HepG2 (cell line): ENCODE data around the gene MGLL. TPM values are rescaled to one million over a fixed set of nuclear protein-coding genes. Genes with fewer than 3 reads are reported as not detected.

Source experiments
- MTF1 ChIP-seq: sonication (generic); formaldehyde crosslinking; IDR thresholded peaks from 2 replicates; pipeline ENCODE4 v1.5.0; 2020; ENCODE audit warnings: missing genetic modification reagents
- NR2F6 ChIP-seq, 2 experiments: IDR thresholded peaks; 2 replicates each; pipeline ENCODE4 v1.6.1; 2016; ENCODE audit warnings: antibody characterized with exemption in 1 of 2, mild to moderate bottlenecking in 1 of 2
- PCBP2 ChIP-seq: fragments of 200-400 bp; formaldehyde crosslinking; optimal IDR thresholded peaks from 2 replicates; pipeline ENCODE3; 2018; ENCODE audit warnings: low read length, low read depth; ENCODE audit not compliant: poor library complexity, severe bottlenecking
- SALL1 ChIP-seq: sonication (generic); formaldehyde crosslinking; IDR thresholded peaks from 2 replicates; pipeline ENCODE4 v1.8.0; 2022; ENCODE audit warnings: mild to moderate bottlenecking, missing genetic modification reagents
- ZNF446 ChIP-seq: sonication (generic); formaldehyde crosslinking; IDR thresholded peaks from 2 replicates; pipeline ENCODE4 v1.5.0; 2020; ENCODE audit warnings: mild to moderate bottlenecking, missing genetic modification reagents
- ZNF616 ChIP-seq: sonication (generic); formaldehyde crosslinking; IDR thresholded peaks from 2 replicates; pipeline ENCODE4 v1.5.0; 2020; ENCODE audit warnings: low read depth, mild to moderate bottlenecking, missing genetic modification reagents
- ZNF747 ChIP-seq: sonication (generic); formaldehyde crosslinking; IDR thresholded peaks from 2 replicates; pipeline ENCODE4 v1.8.1; 2023; ENCODE audit warnings: missing genetic modification reagents, mild to moderate bottlenecking, borderline replicate concordance
- ZNF749 ChIP-seq: sonication (generic); formaldehyde crosslinking; IDR thresholded peaks from 2 replicates; pipeline ENCODE4 v1.8.0; 2022; ENCODE audit warnings: mild to moderate bottlenecking, missing genetic modification reagents, moderate library complexity, borderline replicate concordance
- polyA plus RNA-seq, 8 experiments: library from polyadenylated mRNA; depleted of rRNA in 3 of 8; stranded (reverse) in 7 of 8; unstranded in 1 of 8; fragments of >200 nt; fragmentation: Illumina TruSeq in 4 of 8; extraction: Trizol in 4 of 8; gene quantifications; 2 replicates each; pipeline versions ENCODE4 v1.2.1 to v1.2.3, GENCODE V29; 2011 to 2016; ENCODE audit warnings: low read depth in 4 of 8, missing spikeins in 1 of 8, mixed read lengths in 1 of 8; ENCODE audit not compliant: insufficient read depth in 1 of 8
- total RNA-seq, 5 experiments: library from RNA; depleted of rRNA; stranded (reverse); fragments of >200 nt; fragmentation: Illumina TruSeq; extraction: Trizol; gene quantifications; 2 replicates each; pipeline ENCODE4 v1.2.3, GENCODE V29; 2016; ENCODE audit warnings: low read depth in 1 of 5
- TF ChIP-seq, protein P1 (sequence below): sonication (generic); formaldehyde crosslinking; IDR thresholded peaks from 2 replicates; pipeline ENCODE4 v1.4.0; 2020; ENCODE audit warnings: mild to moderate bottlenecking, missing genetic modification reagents
- TF ChIP-seq, protein P2 (sequence below): sonication (generic); formaldehyde crosslinking; IDR thresholded peaks from one replicate; pipeline ENCODE4 v1.5.1; 2020; ENCODE audit warnings: mild to moderate bottlenecking, missing genetic modification reagents; ENCODE audit errors: not compliant biosample characterization

Gene MGLL
- total and polyA plus RNA-seq, 2 of the 13 experiments (the other 11 are each of a cell fraction or from before 2014, with no cell fraction given) = not detected

DNA sequence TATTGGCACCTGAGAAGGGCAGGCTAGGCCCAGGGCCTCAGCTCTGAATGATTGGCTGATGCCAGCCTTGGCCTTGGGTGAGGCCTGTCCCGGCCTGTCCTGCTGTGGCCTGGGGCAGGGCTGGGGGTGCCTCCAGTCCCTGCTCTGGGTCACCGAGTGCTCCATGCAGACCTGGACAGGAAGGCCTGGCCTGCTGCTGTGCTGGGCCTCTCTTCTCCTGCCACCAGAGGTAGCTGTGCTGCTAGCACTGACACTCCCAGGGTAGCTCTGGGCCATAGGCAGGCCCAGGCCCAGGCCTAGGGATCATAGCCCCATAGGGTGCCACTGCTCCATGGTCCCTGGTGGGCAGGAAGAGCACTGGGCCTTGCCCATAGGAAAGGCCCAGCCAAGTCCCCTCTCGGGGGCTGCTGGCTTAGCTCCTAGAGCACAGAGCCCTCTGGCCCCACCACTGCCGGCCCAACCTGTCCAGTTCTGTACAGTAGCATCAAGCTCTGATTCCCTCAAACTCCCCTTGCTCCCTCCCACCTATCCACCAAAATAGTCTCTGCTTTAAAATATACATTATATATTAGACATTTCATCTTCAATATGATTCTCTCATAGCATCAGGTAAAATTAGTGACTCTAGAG, 131.4 kb downstream of the MGLL start (continued):
- no peak for TF ChIP-seq PCBP2
- no peak for TF ChIP-seq MTF1 (CRISPR knock-in tag)
- TF ChIP-seq, protein P1, sequence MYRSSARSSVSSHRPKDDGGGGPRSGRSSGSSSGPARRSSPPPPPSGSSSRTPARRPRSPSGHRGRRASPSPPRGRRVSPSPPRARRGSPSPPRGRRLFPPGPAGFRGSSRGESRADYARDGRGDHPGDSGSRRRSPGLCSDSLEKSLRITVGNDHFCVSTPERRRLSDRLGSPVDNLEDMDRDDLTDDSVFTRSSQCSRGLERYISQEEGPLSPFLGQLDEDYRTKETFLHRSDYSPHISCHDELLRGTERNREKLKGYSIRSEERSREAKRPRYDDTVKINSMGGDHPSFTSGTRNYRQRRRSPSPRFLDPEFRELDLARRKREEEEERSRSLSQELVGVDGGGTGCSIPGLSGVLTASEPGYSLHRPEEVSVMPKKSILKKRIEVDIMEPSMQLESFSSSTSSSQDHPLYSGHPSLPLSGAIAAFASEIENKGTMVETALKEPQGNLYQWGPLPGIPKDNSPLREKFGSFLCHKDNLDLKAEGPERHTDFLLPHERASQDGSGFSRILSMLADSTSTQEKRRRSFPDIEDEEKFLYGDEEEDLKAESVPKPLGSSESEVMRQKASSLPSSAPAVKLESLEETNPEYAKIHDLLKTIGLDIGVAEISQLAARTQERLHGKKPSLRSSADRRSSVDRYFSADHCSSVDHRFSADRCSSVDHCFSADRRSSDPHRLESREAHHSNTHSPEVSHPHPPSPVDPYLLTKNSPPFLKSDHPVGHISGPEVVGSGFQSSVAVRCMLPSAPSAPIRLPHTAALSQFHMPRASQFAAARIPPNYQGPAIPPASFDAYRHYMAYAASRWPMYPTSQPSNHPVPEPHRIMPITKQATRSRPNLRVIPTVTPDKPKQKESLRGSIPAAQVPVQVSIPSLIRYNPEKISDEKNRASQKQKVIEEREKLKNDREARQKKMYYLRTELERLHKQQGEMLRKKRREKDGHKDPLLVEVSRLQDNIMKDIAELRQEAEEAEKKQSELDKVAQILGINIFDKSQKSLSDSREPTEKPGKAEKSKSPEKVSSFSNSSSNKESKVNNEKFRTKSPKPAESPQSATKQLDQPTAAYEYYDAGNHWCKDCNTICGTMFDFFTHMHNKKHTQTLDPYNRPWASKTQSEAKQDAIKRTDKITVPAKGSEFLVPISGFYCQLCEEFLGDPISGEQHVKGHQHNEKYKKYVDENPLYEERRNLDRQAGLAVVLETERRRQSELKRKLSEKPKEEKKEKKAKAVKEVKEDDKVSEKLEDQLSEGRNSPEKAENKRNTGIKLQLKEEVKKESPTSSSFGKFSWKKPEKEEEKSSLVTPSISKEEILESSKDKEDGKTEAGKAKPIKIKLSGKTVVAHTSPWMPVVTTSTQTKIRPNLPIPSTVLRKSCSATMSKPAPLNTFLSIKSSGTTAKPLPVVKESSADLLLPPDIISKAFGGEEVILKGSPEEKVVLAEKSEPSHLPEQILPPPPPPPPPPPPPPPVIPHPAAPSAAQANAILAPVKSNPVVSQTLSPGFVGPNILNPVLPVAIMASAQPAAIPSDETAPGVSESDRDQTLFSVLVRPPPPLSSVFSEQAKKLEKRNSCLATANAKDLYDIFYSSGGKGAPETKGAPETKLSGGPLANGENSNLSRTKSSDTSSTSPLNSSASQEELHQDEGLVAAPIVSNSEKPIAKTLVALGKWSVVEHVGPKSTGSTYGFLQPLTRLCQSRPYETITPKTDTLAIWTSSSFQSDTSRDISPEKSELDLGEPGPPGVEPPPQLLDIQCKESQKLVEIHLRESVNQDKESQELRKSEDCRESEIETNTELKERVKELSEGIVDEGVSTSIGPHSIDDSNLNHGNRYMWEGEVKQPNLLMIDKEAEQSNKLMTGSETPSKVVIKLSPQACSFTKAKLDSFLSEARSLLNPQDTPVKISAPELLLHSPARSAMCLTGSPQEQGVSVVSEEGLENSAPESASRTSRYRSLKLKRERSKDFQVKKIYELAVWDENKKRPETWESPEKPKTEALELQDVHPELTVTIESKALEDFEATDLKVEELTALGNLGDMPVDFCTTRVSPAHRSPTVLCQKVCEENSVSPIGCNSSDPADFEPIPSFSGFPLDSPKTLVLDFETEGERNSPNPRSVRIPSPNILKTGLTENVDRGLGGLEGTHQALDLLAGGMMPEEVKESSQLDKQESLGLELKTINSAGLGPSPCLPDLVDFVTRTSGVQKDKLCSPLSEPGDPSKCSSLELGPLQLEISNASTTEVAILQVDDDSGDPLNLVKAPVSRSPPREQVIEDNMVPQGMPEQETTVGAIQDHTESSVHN (CRISPR knock-in tag) = no peak
- TF ChIP-seq ZNF747 = no peak
- no peak for TF ChIP-seq ZNF446 (CRISPR knock-in tag)
- TF ChIP-seq SALL1 = peak; percentile 42; the same call in 1 of the 2 replicates
- no peak for TF ChIP-seq ZNF749 (CRISPR knock-in tag)
- TF ChIP-seq ZNF616 = no peak
- TF ChIP-seq, protein P2, sequence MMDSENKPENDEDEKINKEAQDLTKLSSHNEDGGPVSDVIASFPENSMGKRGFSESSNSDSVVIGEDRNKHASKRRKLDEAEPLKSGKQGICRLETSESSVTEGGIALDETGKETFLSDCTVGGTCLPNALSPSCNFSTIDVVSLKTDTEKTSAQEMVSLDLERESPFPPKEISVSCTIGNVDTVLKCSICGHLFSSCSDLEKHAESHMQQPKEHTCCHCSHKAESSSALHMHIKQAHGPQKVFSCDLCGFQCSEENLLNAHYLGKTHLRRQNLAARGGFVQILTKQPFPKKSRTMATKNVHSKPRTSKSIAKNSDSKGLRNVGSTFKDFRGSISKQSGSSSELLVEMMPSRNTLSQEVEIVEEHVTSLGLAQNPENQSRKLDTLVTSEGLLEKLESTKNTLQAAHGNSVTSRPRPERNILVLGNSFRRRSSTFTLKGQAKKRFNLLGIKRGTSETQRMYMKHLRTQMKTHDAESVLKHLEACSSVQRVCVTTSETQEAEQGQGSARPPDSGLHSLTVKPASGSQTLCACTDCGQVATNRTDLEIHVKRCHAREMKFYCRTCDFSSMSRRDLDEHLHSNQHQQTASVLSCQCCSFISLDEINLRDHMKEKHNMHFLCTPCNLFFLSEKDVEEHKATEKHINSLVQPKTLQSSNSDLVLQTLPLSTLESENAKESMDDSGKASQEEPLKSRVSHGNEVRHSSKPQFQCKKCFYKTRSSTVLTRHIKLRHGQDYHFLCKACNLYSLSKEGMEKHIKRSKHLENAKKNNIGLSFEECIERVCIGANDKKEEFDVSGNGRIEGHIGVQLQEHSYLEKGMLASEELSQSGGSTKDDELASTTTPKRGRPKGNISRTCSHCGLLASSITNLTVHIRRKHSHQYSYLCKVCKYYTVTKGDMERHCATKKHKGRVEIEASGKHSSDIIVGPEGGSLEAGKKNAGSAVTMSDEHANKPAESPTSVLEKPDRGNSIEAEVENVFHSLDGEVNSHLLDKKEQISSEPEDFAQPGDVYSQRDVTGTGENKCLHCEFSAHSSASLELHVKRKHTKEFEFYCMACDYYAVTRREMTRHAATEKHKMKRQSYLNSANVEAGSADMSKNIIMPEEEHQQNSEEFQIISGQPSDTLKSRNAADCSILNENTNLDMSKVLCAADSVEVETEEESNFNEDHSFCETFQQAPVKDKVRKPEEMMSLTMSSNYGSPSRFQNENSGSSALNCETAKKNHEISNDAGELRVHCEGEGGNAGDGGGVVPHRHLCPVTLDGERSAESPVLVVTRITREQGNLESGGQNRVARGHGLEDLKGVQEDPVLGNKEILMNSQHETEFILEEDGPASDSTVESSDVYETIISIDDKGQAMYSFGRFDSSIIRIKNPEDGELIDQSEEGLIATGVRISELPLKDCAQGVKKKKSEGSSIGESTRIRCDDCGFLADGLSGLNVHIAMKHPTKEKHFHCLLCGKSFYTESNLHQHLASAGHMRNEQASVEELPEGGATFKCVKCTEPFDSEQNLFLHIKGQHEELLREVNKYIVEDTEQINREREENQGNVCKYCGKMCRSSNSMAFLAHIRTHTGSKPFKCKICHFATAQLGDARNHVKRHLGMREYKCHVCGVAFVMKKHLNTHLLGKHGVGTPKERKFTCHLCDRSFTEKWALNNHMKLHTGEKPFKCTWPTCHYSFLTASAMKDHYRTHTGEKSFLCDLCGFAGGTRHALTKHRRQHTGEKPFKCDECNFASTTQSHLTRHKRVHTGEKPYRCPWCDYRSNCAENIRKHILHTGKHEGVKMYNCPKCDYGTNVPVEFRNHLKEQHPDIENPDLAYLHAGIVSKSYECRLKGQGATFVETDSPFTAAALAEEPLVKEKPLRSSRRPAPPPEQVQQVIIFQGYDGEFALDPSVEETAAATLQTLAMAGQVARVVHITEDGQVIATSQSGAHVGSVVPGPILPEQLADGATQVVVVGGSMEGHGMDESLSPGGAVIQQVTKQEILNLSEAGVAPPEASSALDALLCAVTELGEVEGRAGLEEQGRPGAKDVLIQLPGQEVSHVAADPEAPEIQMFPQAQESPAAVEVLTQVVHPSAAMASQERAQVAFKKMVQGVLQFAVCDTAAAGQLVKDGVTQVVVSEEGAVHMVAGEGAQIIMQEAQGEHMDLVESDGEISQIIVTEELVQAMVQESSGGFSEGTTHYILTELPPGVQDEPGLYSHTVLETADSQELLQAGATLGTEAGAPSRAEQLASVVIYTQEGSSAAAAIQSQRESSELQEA (CRISPR knock-in tag) = no peak
- TF ChIP-seq NR2F6 (IDR thresholded peaks at IDR 0.05) = no peak
- TF ChIP-seq NR2F6 (CRISPR knock-in tag; IDR thresholded peaks at IDR 0.05) = peak; percentile 33; the same call in 1 of the 2 replicates
